WERI-Rb-1 (cell line): ENCODE measurements around the gene FARSB.

Experiments used
- DNase-seq: peaks from one replicate; pipeline ENCODE4 v3.0.0-alpha.2; 2020
- H3K27ac ChIP-seq: fragments of 250-450 bp; sonication (Bioruptor Pico); 2 replicates; pipeline ENCODE4 v1.5.1; 2020; ENCODE audit warnings: mild to moderate bottlenecking, moderate library complexity
- H3K27me3 ChIP-seq: fragments of 250-450 bp; sonication (Bioruptor Pico); 2 replicates; pipeline ENCODE4 v1.5.1; 2021; ENCODE audit warnings: mild to moderate bottlenecking, low read depth, moderate library complexity; ENCODE audit not compliant: insufficient read depth, severe bottlenecking
- H3K36me3 ChIP-seq: fragments of 250-450 bp; sonication (Bioruptor Pico); 2 replicates; pipeline ENCODE4 v1.5.1; 2020; ENCODE audit warnings: mild to moderate bottlenecking, moderate library complexity
- H3K4me3 ChIP-seq: 2 replicates; pipeline ENCODE4 v1.5.1; 2011; ENCODE audit warnings: low read depth, mild to moderate bottlenecking, control low read depth, low read length
- H3K9me3 ChIP-seq: fragments of 250-450 bp; sonication (Bioruptor Pico); 2 replicates; pipeline ENCODE4 v1.5.1; 2021; ENCODE audit warnings: mild to moderate bottlenecking, moderate library complexity; ENCODE audit not compliant: severe bottlenecking
- CTCF ChIP-seq: IDR thresholded peaks from 2 replicates; pipeline ENCODE4 v1.5.1; 2011; ENCODE audit warnings: low read depth, mild to moderate bottlenecking, control low read depth, inconsistent platforms, low read length

The FARSB gene

GRCh38 chr2:222622910-222623309 lies 33.0 kb downstream of the FARSB start:
- no peak for DNase-seq
- Histone ChIP-seq H3K36me3 (peaks cover 55% of the 10 kb centered on the region), H3K9me3 (no peaks in the 10 kb centered on the region), H3K27me3 (no peaks in the 10 kb centered on the region), H3K27ac (no peak overlapping the region), H3K4me3 (no peak overlapping the region)
- no peak for TF ChIP-seq CTCF

- Histone ChIP-seq H3K4me3 (no peak overlapping the region), H3K36me3 (peaks cover 45% of the 10 kb centered on the region), H3K27me3 (no peaks in the 10 kb centered on the region), H3K27ac (no peak overlapping the region), H3K9me3 (no peaks in the 10 kb centered on the region)
- no peak for DNase-seq
- no peak for TF ChIP-seq CTCF
These were observed 34.0 kb downstream of the FARSB start for GRCh38 chr2:222621893-222622292.

GRCh38 chr2:222615320-222615719 lies 40.6 kb downstream of the FARSB start:
- TF ChIP-seq CTCF = no peak
- H3K36me3 ChIP-seq = peaks cover 27% of the 10 kb centered on the region
- no peak overlapping the region for H3K27ac ChIP-seq
- DNase-seq = no peak
- H3K9me3 ChIP-seq = no peaks in the 10 kb centered on the region
- H3K4me3 ChIP-seq = no peak overlapping the region
- H3K27me3 ChIP-seq = no peaks in the 10 kb centered on the region

GRCh38 chr2:222613715-222614331 lies 42.1 kb downstream of the FARSB start:
- Histone ChIP-seq H3K36me3 (peaks cover 27% of the 10 kb centered on the region), H3K27ac (no peak overlapping the region), H3K9me3 (no peaks in the 10 kb centered on the region), H3K27me3 (no peaks in the 10 kb centered on the region), H3K4me3 (no peak overlapping the region)
- TF ChIP-seq CTCF = peak; percentile 71
- DNase-seq = peak; percentile 16

GRCh38 chr2:222611684-222612083 lies 44.2 kb downstream of the FARSB start:
- H3K27me3 ChIP-seq = no peaks in the 10 kb centered on the region
- H3K36me3 ChIP-seq = peaks cover 21% of the 10 kb centered on the region
- TF ChIP-seq CTCF = no peak
- no peak overlapping the region for H3K27ac ChIP-seq
- no peaks in the 10 kb centered on the region for H3K9me3 ChIP-seq
- no peak overlapping the region for H3K4me3 ChIP-seq
- DNase-seq = no peak

GRCh38 chr2:222610746-222611145 lies 45.1 kb downstream of the FARSB start:
- peaks cover 21% of the 10 kb centered on the region for H3K36me3 ChIP-seq
- no peaks in the 10 kb centered on the region for H3K27me3 ChIP-seq
- no peak overlapping the region for H3K27ac ChIP-seq
- H3K9me3 ChIP-seq = no peaks in the 10 kb centered on the region
- no peak overlapping the region for H3K4me3 ChIP-seq
- 0 out of 2 replicates have a peak, but pooled peaks have one; percentile 13 for TF ChIP-seq CTCF
- DNase-seq = no peak
